ENCODE results near the gene IP6K1.
A peak's percentile ranks its signal among the peaks of the same experiment; 100 is the strongest.
"Not testable (repeated sequence)": the region's sequence is repeated elsewhere in the genome, so short reads cannot be mapped to it uniquely, and the experiment has no call there.

IP6K1 gene

DNA sequence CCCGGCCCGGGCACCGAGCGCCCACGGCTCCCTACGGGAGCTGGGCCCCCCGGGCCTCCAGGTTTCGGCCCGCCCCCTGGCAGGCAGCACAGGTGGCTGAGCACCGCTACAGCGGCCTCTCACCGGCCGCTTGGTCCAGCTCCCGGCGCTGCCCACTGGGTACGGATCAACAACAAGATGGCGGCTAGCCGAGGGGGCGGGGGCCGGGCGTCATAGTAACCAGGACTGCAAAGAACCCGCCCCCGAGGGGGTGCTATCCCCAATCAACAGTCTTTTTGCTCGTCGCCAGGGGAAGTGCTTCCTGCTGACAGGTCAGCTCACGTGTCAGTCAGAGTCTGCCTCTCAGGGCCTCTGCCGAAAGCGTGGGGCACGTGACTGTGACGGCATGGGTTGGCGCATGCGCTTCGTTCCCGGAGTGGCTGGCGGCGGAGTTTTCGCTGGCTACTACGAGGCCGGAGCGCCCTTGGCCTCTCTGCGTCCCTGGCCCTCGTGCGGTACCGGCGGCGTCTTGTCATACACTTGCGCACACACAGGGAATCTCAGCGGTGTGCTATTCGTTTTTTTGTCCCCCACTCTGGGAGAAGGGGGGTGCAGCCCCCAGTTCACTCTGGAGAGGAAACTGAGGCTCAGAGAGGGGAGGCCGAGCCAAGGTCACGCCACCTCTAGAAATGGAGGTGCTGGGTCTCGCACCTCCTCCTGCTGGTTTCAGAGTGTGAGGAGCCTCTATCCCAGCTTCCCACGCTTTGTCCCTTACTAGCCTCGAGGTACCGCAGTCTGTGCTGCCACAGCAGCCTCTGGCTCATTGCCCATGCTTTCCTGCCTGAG lies at the start of gene IP6K1:
Gene IP6K1 (minus strand): TSS at position 186 of the 825 bp plus-strand sequence. CDS start 38,502 bp downstream, outside the sequence.
- DNase-seq = peak; percentile 100

DNA sequence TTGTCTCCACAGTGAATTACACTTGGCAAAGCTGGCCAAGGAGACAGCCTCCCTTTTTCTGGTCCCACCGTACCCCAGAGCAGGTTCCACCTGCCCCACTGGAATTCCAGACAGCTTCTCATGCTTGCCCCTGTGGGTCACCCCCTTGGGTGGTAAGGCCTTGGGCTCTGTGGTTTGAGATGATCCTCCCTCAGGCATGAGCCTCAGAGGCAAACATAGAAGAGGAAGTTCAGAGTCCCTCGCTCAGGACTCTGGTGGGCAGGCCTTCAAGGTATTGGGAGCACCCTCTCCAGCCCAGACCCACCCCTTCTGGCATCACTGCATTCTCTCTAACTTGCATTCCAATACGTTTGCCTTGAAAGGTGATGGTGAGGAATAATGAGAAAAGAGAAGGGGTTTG lies 45.0 kb upstream of the IP6K1 start:
- no peak for DNase-seq

- no peak for DNase-seq
Observed at GRCh38 chr3:49826016-49826415, 39.7 kb upstream of the IP6K1 start.

- DNase-seq = not testable (repeated sequence)
Observed at GRCh38 chr3:49823131-49823530, 36.8 kb upstream of the IP6K1 start.

DNA sequence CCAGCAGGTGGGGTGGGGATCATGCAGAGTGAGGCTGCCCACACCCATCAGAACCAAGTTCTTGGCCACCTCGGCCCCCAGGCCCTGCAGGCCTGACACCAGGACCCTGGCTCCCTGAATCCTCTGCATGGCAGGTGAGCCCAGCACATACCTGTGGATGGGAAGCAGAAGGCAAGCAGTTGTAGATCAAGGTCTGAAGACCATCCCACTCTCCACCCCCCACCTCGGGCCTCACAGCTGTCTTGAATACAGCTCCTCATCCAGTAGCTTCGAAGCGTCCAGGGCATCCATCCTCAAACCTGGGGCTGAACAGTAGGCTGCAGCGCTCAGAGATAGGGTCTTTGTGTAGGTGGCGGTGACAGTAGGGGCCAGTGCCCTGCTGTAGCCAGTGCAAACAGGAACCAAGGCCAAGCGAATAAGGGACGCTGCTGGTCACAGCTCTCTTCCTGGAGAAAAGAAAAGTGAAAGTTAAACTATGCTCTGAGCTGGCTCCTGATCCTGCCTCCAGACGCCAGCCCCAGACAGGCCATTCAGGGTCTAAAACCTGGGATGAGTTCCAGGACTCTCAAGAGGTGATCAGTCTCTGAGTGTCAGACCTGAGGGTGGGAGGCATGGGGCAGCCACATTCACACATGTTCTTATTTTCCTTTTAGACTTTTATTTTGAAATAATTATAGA lies 27.3 kb upstream of the IP6K1 start, which contains the start of gene UBA7:
Gene UBA7 (minus strand): TSS at position 457 of the 678 bp plus-strand sequence. CDS start 166 bp downstream, at position 291.
- DNase-seq = peak; percentile 74

- no peak for DNase-seq
Observed at GRCh38 chr3:49812916-49813496, 26.7 kb upstream of the IP6K1 start.

DNA sequence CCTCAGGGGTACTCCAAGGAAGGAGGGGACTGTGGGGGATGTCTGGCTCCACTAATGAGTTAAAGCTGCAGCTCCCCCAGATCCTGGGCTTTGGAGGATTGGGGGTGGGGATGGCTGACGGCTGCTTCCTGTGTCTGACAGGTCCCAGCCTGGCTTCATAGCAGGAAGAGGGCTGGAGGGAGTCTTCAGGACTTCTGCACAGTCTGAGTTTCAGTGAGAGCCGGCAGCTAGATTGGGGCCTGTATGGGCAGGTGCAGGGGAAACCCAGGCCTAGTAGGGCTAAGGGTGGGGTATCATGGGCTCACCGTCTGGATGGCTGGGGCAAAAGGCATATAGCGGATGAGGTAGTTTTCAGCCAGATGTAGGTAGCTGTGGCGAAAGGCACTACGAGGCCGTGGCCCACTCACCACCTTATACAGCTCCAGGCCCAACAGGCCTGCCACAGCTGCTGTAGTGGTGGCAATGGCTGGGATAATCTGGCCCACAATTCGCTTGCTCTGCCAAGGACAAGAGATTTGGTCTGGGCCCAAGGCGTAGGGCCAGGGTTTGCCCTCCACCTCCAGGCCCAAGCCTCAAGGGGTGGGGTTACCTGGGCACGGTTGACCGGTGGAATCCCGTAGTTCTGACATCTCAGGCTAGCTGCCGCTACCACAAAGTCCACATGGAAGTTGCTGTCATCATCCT lies 21.2 kb upstream of the IP6K1 start:
- peak; percentile 33 for DNase-seq

DNA sequence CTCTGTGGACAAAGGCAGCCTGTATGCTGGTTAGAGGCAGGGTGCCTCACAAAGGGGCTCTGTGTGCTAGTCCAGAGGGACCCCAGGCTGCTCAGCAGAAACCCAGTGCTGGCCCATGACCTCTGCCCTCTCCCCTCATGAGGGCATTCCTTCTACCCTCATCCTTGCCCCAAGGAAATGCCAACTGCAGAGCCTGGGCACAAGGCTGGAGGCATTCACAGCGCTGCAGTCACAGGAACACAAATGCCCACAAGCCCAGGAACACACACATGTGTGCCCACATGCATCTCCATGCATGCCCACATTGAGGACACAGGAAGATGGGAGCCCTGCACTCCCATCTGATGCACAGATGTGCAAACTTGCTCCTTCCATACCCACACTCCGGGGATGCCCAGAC lies 20.5 kb upstream of the IP6K1 start:
- no peak for DNase-seq

- DNase-seq = peak; percentile 95
Observed at GRCh38 chr3:49805897-49806701, 19.8 kb upstream of the IP6K1 start.

DNA sequence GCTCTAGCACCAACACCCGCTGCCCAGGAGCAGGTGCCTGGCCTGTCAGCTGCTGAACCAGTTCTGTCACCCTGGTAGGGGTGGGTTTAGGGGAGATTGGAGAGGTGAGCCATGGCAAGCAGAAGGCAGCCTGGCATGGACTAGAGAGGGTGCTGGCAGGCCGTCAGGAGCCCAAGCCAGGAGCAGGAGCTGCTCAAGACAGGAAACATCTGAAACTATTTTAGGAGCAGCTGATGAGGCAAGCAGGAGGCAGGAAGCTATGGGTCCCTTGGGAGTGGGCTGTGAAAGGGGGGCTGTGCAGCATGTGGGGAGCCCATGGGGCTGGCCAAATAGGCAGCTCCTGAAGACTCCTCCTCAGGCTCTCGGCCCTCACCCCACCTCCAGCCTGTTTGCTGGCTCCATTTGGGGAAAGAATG lies 19.0 kb upstream of the IP6K1 start:
- DNase-seq = peak; percentile 95

GRCh38 chr3:49804141-49805041 lies 18.0 kb upstream of the IP6K1 start:
- peak; percentile 46 for DNase-seq

- peak; percentile 86 for DNase-seq
Observed at GRCh38 chr3:49803465-49804140, 17.3 kb upstream of the IP6K1 start.

- DNase-seq = peak; percentile 93
Observed at GRCh38 chr3:49802719-49803464, 16.6 kb upstream of the IP6K1 start, which contains the start of gene INKA1. INKA1 (plus strand) TSS chr3:49803261; CDS start chr3:49803393, 132 bp downstream.

GRCh38 chr3:49801160-49801559 lies 14.8 kb upstream of the IP6K1 start:
- no peak for DNase-seq

DNA sequence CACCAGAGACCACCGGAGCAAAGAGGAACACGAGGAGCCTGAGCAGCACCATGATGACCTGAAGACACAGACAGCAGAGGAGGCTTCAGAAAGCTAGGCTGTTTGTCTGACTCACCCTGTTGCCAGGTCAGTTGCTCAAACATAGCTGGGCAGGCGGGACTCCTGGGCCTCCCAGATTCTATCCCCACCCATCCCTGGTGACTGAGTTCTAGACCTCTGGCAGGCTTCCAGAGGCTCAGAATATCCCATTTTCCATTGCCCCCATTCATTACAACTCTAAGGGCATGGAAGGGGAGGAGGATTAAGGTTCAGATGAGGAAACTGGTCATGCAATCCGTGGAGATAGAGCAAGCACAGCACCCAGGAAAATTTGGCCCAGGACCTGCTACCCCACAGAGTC lies 13.4 kb upstream of the IP6K1 start, which contains the start of gene CDHR4:
Gene CDHR4 (minus strand): TSS at position 113 of the 400 bp plus-strand sequence. CDS start 61 bp downstream, at position 52.
- DNase-seq = no peak

DNA sequence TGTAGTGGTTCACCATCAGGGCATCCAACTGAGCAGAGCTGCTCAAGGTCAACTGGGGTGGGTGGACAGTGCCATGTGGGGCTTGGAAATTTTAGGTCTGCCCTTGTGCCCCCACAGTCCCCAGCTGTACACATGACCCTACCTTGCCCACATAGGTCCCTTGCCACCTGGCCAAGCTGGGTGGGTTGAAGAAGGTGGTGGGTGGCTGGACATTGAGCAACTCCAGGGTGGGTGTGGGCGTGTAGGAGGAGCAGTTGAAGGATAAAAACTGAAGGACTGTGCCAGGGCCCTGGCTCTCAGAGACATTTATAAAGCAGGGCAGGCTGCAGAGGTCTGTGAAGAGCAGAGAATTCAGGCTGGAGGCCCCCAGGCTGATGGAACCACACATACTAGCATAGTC lies 12.8 kb upstream of the IP6K1 start:
- no peak for DNase-seq

DNA sequence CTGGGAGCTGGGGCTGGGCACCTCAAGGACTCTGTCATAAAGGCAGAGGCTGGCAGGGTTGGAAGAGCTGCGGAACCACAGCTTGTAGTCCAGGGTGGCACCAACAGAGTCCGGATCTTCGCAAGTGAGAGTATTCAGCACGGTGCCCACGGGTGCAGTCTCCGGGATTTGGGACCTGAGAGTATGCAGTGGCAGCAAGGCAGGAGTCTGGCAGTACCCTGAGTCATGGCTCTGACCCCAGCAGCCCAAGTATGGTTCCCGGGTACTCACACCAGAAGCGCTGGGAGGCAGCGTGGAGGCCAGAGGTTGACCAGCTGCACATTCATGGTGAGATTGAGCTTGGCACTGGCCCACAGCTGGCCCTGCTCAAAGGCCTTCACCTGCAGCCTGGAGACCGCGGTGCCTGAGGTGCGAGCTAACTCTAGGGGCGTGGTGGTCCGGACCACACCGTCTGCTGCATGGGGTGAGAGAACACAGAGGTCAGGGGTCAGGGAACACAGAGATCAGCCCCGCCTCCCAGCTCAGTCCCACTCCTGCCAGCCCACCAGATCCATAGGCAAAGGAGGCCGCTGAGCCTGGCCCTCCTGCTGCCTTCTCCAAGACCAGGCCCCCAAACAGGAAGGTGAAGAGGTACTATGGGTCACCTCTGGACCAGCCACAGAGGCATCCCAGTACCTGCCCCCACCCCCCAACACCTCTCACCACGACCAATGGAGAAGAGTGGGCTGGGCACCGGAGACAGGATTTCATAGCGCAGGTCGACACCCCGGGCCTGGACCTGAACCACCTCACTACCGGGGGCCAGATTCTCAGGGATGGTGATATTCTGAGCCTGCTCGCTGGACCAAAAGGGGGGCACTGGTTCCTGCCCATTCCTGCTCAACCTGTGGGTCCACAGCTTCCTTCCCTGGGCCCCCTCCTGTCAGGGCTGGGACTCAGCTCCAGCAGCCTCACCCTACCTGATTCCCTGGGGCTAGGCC lies 8.9 kb upstream of the IP6K1 start:
- DNase-seq = no peak

GRCh38 chr3:49794431-49794830 lies 8.1 kb upstream of the IP6K1 start:
- no peak for DNase-seq

Measured in right hindlimb (tissue), 1 donor.